HK-2 (cell line): Measurements from ENCODE around the gene TDRD1.

ENCODE experiments used
- DNase-seq: peaks from one replicate; pipeline ENCODE4 v3.0.0-alpha.2; 2018; ENCODE audit not compliant: unreplicated experiment

The TDRD1 gene

DNA sequence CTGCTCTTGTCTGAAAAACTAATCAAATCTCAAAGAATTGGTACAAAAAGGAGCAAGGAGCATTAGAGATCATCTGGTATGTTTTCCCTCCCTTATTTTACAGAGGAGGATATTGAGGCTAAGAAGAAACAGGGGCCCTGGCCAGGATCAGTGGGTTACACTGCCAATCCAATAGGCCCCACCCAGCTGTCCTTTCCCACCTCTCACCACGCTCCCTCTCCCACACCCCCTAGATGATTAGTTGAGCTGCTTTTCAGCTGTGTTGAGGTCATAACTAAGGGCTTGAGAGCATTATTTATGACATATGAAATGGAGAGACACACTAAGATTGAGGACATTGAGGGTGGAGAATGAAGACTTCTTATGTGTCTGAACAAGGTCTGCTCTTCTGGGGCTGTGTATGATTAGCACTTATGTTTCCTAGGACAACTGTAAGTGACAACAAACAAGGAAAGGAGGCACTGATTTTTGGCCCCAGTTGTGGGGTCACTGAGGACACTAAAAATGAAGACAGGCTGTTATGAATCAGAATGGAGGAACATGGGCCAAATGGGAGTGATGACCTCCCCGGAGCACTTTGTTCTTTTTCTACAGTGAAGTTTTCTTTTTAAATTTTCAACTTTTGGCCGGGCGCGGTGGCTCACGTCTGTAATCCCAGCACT lies 86.4 kb downstream of the TDRD1 start:
- DNase-seq, result no peak

DNA sequence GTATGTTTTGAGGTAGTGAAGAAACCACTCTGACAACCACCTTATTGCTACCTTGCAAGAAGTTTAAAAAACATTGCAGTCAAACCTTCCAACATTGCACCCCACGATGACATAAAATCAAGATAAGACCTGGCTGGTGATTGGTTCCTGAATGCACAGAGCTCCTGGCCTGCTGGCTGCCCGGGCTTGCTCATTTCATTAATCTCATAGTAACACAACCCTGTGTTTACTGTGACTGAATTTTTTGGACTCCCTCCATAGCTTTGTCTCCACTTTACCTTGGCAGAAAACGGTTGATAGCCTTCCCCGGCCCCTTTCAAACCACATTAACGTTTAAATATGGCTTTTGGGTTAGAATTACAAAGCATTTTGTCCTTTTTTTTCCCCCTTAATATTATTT lies 87.4 kb downstream of the TDRD1 start:
- DNase-seq, result no peak

DNA sequence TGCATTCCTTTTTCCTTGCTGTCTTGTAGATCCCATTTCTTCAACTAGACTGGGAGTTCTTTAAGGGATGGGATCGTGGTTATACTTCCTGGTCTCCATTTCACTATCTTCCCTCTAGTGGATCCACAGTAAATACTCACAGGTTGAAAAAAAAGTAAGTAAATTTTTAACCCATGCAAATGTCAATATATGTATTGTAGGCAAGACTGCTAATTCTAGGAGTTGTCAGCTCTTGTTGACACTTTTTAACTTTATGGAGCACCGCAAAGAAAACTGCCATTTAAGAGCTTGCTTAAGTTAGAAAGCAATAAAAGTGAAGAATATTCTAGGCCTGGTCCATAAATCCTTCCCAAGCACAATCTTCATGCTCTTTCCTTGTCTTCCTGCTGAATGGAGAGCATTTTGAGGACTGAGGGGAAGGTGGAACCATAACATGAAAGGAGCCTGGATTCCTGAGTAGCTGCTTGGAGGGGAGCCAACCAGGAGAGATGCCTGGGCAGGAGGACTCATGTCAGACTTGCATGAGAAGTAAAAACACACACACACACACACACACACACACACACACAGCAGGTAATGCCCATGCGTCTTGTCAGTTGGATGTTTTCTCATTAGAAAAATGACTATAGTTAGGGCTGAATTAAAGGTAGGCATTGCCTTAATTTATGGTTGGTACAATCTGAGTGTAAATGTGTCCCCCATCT lies 92.1 kb downstream of the TDRD1 start:
- DNase-seq, result peak; percentile 59

DNA sequence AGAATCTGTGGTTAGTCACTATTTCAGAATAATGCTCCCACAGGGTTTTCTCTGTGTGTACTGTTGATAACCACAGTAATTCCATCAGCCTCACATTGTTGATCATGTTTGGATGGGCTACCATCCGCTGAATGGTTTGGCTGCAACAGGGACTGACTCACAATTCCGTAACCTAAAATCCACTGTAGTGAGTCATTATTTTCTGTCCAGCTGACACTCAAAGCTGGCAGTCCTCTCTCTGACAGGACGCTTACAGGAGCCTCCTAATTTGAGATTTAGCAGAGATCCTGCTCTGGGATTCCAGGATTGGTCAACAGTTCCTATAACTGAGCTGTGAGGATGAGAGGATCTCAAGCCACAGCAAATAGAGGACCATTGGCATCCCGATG lies 92.6 kb downstream of the TDRD1 start:
- DNase-seq, result peak; percentile 66

DNA sequence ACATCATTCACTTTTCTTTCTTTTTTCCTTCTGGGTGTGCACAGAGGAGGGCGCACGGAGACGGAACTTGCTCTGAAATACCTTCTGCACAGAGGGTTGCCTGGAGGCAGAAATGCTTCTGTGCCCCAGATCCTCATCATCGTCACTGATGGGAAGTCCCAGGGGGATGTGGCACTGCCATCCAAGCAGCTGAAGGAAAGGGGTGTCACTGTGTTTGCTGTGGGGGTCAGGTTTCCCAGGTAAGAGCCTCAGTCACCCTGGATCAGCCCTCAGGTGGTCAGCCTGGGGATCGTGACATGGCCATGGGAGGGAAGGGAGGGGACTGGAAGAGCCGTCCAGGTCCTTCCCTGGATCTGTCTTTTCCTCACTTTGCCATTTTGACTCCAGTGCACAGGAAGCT lies 93.5 kb downstream of the TDRD1 start:
- DNase-seq, result no peak

DNA sequence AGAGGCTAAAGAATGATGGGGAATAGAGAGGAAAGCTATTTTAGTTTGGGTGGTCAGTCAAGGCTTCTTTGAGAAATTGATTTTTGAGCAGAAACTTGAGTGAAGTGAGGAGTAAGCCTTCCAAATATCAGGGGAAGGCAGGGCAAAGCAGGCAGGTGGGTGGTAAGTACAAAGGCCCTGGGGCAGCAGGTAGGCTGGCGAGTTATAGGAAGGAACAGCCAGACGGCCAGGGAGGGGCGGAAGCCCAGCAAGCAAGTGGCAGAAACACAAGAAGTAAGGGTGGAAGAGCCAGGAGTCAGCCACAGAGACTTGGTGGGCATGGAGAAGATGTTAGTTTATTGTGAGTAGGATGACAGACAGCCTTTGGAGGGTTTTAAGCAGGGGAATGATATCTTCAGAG lies 94.8 kb downstream of the TDRD1 start:
- DNase-seq, result no peak

DNA sequence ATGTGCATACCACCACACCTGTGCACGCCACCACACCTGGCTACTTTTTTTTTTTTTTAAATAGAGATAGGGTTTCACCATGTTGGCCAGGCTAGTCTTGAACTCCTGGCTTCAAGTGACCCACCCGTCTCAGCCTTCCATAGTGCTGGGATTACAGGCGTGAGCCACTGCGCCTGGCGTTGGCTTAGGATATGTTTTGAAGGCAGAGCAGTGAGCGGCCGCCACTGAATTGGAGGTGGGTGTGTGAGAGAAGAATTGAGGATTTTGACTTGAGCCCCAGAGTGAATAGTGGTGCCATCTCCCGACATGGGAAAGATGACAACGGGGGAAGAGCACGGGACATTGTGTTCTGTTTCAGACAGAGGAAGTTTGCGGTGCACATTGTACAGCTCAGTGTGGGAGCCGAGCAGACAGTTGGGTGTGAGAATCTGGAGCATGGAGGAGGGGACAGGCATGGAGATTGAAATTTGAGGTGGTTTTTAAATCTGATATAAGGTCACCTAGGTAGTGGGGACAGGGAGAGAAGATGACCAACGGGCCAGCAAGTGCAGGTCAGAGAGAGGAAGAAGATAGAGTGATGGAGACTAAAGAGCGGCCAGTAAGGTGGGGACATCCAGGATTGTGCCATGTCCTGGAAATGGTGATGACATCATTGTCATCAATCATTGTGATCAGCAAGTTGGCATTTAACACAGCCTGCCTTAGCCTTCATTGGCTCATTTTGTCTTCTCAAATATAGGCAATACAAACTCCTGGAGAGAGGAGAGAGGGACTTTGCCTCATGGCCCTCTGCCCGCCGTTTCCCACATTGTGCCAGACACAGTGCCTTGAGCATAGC lies 95.7 kb downstream of the TDRD1 start:
- DNase-seq, result no peak

DNA sequence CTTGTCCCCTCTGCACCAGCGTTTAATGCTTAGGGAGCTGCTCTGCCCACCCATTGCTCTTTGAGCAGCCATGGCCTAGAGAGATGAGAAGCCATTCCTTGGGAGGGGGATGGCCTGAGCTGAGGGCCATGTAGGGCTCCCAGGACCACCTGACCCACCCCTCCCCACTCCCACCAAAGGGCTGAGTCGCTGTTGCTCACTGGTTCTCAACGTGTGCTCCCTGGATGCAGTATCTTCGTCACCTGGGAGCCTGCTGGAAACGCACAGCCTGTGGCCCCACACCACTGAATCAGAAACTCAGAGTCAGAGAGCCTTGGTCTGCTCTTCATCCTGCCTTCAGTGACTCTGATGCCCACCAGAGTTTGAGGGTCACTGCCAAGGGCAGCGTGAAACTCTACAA lies 96.9 kb downstream of the TDRD1 start:
- no peak for DNase-seq

DNA sequence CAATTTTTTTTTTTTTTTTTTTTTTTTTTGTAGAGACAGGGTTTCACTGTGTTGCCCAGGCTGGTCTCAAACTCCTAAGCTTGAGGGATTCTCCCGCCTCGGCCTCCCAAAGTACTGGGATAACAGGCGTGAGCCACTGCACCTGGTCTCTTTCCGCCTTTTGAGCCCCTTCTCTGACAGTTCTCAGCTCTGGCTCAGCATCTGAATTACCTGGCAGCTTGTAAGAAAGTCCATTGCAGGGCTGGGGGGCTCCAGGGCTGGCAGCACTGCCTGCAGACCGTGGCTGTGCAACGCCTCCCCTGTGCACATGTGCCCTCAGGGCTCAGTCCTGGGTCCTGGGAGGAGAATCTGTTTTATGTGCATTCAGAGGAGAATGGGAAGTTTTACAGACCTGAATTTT lies 97.5 kb downstream of the TDRD1 start:
- no peak for DNase-seq

DNA sequence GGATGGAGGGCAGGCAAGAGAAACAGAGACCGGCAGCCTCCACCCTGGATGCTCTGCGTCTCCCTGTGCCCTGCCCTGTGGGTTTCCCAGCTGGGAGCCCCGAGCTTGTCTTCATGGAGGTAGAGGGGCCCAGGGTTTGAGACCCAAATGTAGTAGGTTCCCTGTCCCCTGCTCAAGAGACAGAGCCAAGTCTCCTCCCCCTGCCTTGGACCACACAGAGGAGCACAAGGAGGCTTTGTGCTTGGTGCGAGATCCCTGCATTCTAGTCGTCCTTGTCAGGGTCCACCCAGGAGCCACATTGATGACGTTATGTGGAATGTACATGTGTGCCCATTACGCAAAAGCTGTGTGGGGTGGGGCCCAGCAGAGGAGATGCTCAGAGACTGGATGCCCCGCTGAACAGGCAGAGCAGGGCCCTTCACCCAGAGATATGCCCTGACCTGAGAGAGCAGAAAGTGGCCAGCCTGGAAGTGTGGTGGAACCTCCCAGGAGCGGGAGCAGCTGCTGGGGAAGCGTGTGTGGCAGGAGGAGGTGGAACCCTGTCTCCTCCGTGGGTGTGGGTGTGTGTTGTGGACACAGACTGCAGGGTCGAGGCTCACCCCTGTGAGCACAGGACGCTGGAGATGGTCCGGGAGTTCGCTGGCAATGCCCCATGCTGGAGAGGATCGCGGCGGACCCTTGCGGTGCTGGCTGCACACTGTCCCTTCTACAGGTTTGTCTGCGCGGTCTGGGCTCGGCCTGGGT lies 99.2 kb downstream of the TDRD1 start:
- no peak for DNase-seq

DNA sequence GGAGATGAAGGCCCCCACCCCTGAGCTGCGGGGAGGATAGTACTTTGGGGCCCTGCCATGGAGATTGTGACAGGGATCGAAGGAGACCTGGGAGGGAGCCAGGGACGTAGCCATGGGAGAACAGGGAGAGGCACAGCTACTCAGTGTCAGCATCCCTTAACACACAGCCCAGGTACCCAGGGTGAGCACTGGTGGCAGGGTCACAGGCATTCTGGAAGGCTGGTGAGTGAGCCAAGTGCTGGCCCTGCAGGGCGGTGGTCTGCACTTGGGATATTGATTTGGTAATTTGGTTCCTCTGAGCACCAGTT lies 99.7 kb downstream of the TDRD1 start:
- DNase-seq, result no peak

DNA sequence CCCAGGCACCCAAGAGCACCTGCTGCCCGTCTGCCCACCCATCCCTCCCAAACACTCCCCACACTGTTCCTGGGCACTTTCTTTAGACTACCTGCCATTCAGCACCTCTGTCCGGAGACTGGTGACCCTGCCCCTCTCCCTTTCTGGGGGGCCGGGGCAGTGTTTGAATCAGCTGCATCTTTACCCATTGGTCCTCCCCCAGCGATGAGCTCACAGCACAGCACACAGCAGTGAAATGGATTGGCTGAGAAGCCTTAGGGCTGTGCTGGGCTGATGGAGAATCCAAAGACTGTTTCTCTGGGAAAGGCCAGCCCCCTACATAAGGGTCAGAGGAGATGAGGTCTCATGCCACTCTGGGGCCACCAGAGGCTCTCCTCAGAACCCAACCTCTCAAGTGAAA lies 100.1 kb downstream of the TDRD1 start:
- DNase-seq, result no peak

DNA sequence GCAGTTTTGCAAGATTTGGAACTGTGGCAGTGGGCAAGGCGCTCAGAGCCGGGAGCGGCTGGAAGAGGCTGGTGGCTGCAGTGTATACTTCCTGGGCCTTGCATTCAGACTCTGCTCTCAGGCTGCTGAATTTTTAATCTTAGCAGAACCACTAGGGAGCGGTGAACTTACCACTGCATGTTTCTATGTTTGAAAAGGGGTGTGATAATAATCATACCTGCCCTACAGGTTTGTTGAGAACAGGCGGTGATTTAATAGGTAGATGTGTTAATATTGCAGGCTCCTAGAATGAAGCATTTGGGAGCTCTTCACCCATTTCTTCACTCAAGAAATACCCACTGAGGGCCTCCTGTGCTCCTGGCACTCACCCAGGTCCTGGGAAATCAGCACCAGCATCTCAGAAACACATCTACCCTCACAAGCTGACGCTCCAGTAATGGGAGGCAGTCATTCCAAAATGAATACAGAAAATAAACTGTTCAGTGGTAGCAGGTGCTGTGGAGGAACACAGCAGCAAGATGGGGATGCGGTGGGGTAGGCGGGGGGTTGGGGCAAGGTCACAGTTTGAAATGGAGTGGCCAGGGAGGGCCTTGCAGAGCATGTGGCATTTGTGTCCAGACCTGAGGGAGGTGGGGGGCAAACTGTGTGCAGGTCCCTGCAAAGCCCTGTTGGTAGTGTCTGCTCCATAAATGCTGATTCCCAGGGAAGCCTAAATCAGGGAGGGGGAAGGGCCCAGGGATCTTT lies 100.9 kb downstream of the TDRD1 start:
- DNase-seq, result no peak

DNA sequence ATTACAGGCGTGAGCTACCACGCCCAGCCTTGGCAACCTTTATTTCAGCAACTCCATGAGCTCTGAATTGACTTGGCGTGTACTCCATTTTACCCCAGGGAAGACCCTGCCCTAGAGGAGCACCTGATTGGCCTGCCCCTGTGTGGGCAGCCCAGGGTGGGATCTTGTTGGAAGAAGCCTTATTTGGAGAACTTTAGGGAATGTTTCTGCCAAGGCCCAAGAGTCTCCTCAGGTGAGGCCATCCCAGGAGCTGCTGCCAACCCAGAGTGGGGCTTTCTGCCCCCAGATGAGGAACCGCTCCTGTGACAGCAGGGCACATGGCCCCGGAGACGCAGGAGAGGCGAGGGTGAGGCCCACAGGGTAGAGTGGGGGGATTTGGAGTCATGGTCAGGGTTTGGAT lies 101.9 kb downstream of the TDRD1 start:
- DNase-seq, result no peak

DNA sequence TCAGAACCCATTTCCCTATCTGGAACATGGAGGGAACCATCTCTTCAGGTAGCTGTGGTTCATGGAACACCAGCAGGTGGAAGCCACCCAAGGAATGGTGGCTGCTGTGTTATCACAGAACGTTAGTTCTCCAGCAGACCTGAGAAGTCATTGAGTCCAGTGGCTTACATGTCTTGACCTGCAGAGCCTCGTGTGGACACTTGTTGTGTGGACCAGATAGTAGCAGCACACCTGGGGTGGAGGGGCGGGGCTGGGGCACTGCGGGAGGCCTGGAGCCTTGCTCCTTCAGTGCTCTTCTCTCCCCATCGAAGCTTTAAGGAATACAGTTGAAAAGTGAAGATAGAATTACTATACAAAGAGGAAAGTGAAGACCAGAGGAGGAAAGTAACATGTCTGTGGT lies 102.3 kb downstream of the TDRD1 start:
- no peak for DNase-seq
